NK-92 (cell line): Measurements from ENCODE around the gene DUOXA2.

Experiments used
- DNase-seq: peaks from one replicate; lab custom pipeline; 2025; ENCODE audit not compliant: unreplicated experiment; lab: John Stamatoyannopoulos, UW

The DUOXA2 gene

GRCh38 chr15:45156744-45157455 is 42.8 kb downstream of the DUOXA2 start:
- DNase-seq, result no peak

DNA sequence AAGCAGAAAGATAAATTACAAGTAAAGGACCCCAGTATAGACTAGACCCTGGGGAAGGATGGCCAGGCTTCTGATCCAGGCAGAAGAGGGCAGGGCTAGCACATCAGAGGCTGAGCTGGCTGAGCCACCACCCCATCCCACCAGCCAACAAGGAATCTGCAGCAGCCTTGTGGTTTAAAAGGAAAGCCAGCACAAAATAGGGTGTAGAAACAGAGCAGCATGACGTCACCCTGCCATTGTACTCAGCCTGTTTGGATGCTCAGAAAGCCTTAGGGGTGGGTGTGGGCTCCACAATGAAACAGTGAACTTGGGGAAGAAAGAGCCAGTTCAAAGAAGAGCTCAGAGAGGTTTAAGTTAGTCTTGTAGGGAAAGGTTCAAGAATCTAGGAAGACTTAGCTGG is 43.8 kb downstream of the DUOXA2 start:
- DNase-seq, result no peak

DNA sequence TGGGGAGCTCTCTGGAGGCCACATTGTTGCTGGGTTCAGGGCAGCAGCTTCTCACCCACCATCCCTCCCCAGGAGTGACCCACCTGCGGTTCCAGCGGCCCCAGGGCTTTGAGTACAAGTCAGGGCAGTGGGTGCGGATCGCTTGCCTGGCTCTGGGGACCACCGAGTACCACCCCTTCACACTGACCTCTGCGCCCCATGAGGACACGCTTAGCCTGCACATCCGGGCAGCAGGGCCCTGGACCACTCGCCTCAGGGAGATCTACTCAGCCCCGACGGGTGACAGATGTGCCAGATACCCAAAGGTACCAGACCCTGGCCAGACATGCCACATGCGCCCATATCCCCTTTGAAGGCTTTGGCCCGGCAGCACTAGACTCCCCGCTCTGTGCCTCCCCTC is 47.5 kb downstream of the DUOXA2 start:
- no peak for DNase-seq

DNA sequence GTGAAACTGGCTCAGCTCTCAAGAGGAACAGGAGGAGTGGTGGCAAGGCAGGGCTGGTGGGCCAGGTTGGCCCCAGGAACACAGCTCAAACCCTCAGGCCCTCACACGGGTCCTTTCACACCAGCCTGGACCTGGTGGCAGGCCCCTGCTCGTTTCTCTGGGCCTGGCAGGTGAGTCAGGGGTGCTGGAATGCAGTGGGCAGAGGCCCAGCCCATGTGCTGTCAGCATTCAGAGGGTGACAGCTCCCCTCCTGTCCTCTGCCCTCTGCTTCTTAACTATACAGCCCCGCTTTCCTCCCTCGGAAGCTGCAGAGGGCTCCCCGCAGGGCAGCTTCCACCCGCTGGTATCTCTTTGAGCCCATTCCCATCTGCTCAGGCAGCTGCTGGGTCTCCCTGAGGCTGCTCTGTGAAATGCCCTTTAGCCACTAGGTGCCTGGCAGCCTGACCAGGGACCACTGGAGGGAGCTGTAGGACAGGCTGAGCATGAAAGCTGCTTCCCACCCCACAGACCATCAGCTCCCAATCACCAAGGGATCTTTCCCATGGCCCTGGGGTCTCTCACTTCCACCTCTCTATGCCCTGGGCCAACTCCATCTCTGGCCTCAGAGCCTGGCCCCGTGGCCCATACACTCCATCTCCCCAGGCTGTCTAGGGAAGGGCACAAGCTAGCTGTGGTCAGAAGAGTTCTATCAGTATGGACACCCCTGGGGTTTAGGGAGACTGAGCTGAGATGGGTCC is 48.8 kb downstream of the DUOXA2 start:
- no peak for DNase-seq

DNA sequence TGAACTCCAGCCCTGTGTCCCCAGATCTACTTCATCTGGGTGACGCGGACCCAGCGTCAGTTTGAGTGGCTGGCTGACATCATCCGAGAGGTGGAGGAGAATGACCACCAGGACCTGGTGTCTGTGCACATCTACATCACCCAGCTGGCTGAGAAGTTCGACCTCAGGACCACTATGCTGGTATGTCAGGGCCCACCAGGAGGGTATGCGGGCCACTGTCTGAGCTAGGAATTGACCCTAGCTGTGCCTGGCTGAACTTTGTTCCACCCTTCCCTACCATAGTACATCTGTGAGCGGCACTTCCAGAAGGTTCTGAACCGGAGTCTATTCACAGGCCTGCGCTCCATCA is 49.4 kb downstream of the DUOXA2 start:
- DNase-seq, result no peak

- no peak for DNase-seq
Observed at GRCh38 chr15:45164914-45165313, 50.8 kb downstream of the DUOXA2 start.

- DNase-seq, result no peak
Observed at GRCh38 chr15:45165536-45165935, 51.4 kb downstream of the DUOXA2 start.

GRCh38 chr15:45166834-45167630 is 52.9 kb downstream of the DUOXA2 start:
- no peak for DNase-seq

- no peak for DNase-seq
Observed at GRCh38 chr15:45167631-45168205, 53.6 kb downstream of the DUOXA2 start.
